HL-60 (cell line): ENCODE results near the gene MFSD6L.

ENCODE experiments used
- DNase-seq, 2 experiments: peaks; one replicate each; pipeline ENCODE4 v3.0.0-alpha.2; 2010 to 2020; ENCODE audit warnings: low read depth in 1 of 2, low spot score in 1 of 2
- H3K27ac ChIP-seq: fragments of 250-450 bp; sonication (Bioruptor Pico); replicated peaks from 2 replicates; pipeline ENCODE4 v1.5.1; 2020; ENCODE audit warnings: mild to moderate bottlenecking, moderate library complexity
- H3K27me3 ChIP-seq: fragments of 250-450 bp; sonication (Bioruptor Pico); 2 replicates; pipeline ENCODE4 v1.5.1; 2021; ENCODE audit warnings: mild to moderate bottlenecking, moderate library complexity; ENCODE audit not compliant: insufficient read depth, poor library complexity, severe bottlenecking
- H3K4me3 ChIP-seq: replicated peaks from 2 replicates; pipeline ENCODE4 v1.5.1; 2011; ENCODE audit warnings: mild to moderate bottlenecking, control low read depth, low read length; ENCODE audit not compliant: insufficient read depth
- CTCF ChIP-seq: IDR thresholded peaks from one replicate; pipeline ENCODE4 v1.5.1; 2011; ENCODE audit warnings: low read length, control low read depth, inconsistent platforms; ENCODE audit not compliant: insufficient read depth
- GABPA ChIP-seq: IDR thresholded peaks from 2 replicates; pipeline ENCODE4 v1.6.1; 2012; ENCODE audit warnings: low read depth
- POLR2AphosphoS5 ChIP-seq: IDR thresholded peaks from 2 replicates; pipeline ENCODE4 v1.6.1; 2012; ENCODE audit warnings: low read depth
- REST ChIP-seq: IDR thresholded peaks from 2 replicates; pipeline ENCODE4 v1.6.1; 2012; ENCODE audit warnings: low read depth; ENCODE audit not compliant: insufficient replicate concordance
- SPI1 ChIP-seq: IDR thresholded peaks from 2 replicates; pipeline ENCODE4 v1.6.1; 2012; ENCODE audit warnings: low read depth, mild to moderate bottlenecking, borderline replicate concordance

Gene MFSD6L

GRCh38 chr17:8820311-8821010 is 21.3 kb upstream of the MFSD6L start:
- Histone ChIP-seq H3K27me3 (no peaks in the 10 kb centered on the region), H3K4me3 (no peak overlapping the region), H3K27ac (no peak overlapping the region)
- DNase-seq: no peak
- TF ChIP-seq POLR2AphosphoS5 (no peak), GABPA (no peak), REST (no peak), CTCF (no peak), SPI1 (no peak)

- Histone ChIP-seq H3K27ac (no peak overlapping the region), H3K27me3 (no peaks in the 10 kb centered on the region), H3K4me3 (no peak overlapping the region)
- TF ChIP-seq GABPA (no peak), CTCF (no peak), REST (no peak), SPI1 (no peak), POLR2AphosphoS5 (no peak)
- no peak for DNase-seq
Measured at GRCh38 chr17:8818654-8819330, 19.6 kb upstream of the MFSD6L start.

- DNase-seq: no peak
- no peaks in the 10 kb centered on the region for H3K27me3 ChIP-seq
- no peak for TF ChIP-seq SPI1
- no peak for TF ChIP-seq GABPA
- TF ChIP-seq CTCF: no peak
- TF ChIP-seq REST: no peak
- TF ChIP-seq POLR2AphosphoS5: no peak
- no peak overlapping the region for H3K4me3 ChIP-seq
- H3K27ac ChIP-seq: no peak overlapping the region
Measured at GRCh38 chr17:8818047-8818446, 18.9 kb upstream of the MFSD6L start.
